GM12878 (cell line): Measurements from ENCODE around the gene ZNRF3. TPM values are rescaled to one million over a fixed set of nuclear protein-coding genes. Genes with fewer than 3 reads are reported as not detected.

Source experiments
- ATAC-seq: fragments of 200-7000 bp; cut with Tn5 transposase; 3 replicates; pipeline ENCODE4 v1.9.1; 2020; ENCODE audit warnings: mild to moderate bottlenecking, moderate library complexity
- BruUV-seq: library from RNA; stranded (reverse); fragments of 400-500 nt; replicated peaks from 2 replicates; lab custom pipeline; 2021; lab: Mats Ljungman, UMichigan
- CTCF ChIA-PET: fragments of 300-600 bp; sonication (Branson Sonifier 250); formaldehyde crosslinking; extraction: SDS; loops from one replicate; lab custom pipeline; 2021; ENCODE audit warnings: inconsistent platforms; lab: Yijun Ruan, JAX
- POLR2A ChIA-PET: fragments of 350-600 bp; formaldehyde crosslinking; extraction: SDS; loops from one replicate; lab custom pipeline; 2021; ENCODE audit warnings: inconsistent platforms; lab: Charles Lee
- RAD21 ChIA-PET: fragments of 300-600 bp; sonication (Branson Sonifier 250); formaldehyde crosslinking; loops from one replicate; lab custom pipeline; 2023; ENCODE audit warnings: antibody characterized with exemption; ENCODE audit not compliant: unreplicated experiment; lab: Charles Lee
- SMC1A ChIA-PET: fragments of 300-600 bp; sonication (Branson Sonifier 250); formaldehyde crosslinking; loops from one replicate; lab custom pipeline; 2023; ENCODE audit not compliant: unreplicated experiment, uncharacterized antibody; lab: Charles Lee
- DNase-seq: peaks from one replicate; pipeline ENCODE4 v3.0.0-alpha.2; 2011; ENCODE audit warnings: low read depth, low spot score
- FAIRE-seq: peaks from 3 replicates; lab custom pipeline; 2011; peaks lifted over from hg19 to GRCh38; lab: Jason Lieb, UNC
- H2AFZ ChIP-seq: 2 replicates; pipeline ENCODE4 v1.6.0; 2011; ENCODE audit warnings: low read depth, low read length, control low read depth; ENCODE audit not compliant: control insufficient read depth
- H3K27ac ChIP-seq: 2 replicates; pipeline ENCODE4 v1.5.1; 2011; ENCODE audit warnings: control low read depth; ENCODE audit not compliant: control insufficient read depth, insufficient read depth
- H3K27me3 ChIP-seq, 2 experiments: replicated peaks in 1 of 2; 2 replicates each; pipeline versions ENCODE4 v1.6.0 to v1.6.1; 2011; ENCODE audit warnings: low read length in 1 of 2; ENCODE audit not compliant: control insufficient read depth in 2 of 2, insufficient read depth in 2 of 2
- H3K36me3 ChIP-seq, 2 experiments: 2 replicates each; pipeline ENCODE4 v1.5.1; 2011; ENCODE audit warnings: low read length in 1 of 2; ENCODE audit not compliant: control insufficient read depth in 2 of 2, insufficient read depth in 2 of 2
- H3K4me1 ChIP-seq: 2 replicates; pipeline ENCODE4 v1.6.1; 2011; ENCODE audit warnings: mild to moderate bottlenecking, low read length, moderate library complexity, mixed read lengths; ENCODE audit not compliant: control insufficient read depth, insufficient read depth
- H3K4me2 ChIP-seq: 2 replicates; pipeline ENCODE4 v1.6.0; 2011; ENCODE audit warnings: control low read depth; ENCODE audit not compliant: control insufficient read depth, insufficient read depth
- H3K4me3 ChIP-seq: fragments of 200-600 bp; sonication (generic); 2 replicates; pipeline ENCODE4 v1.5.1; 2016
- H3K79me2 ChIP-seq: 2 replicates; pipeline ENCODE4 v1.6.0; 2011; ENCODE audit warnings: low read length; ENCODE audit not compliant: control insufficient read depth, insufficient read depth
- H3K9ac ChIP-seq: 2 replicates; pipeline ENCODE4 v1.8.0; 2011; ENCODE audit warnings: low read length, control low read depth, mixed read lengths; ENCODE audit not compliant: control insufficient read depth, insufficient read depth
- H3K9me3 ChIP-seq: replicated peaks from 3 replicates; pipeline ENCODE4 v1.5.1; 2011; ENCODE audit warnings: mild to moderate bottlenecking, low read length; ENCODE audit not compliant: control insufficient read depth, insufficient read depth
- H4K20me1 ChIP-seq: 2 replicates; pipeline ENCODE4 v1.6.0; 2011; ENCODE audit not compliant: control insufficient read depth, insufficient read depth
- ATF7 ChIP-seq: fragments of 450-650 bp; IDR thresholded peaks from 2 replicates; pipeline ENCODE4 v1.6.1; 2016; ENCODE audit warnings: low read depth, mild to moderate bottlenecking
- CBX5 ChIP-seq: sonication (generic); IDR thresholded peaks from 2 replicates; pipeline ENCODE4 v1.6.1; 2016; ENCODE audit warnings: low read depth, moderate library complexity, mild to moderate bottlenecking, inconsistent platforms
- CREM ChIP-seq: IDR thresholded peaks from 2 replicates; pipeline ENCODE4 v1.6.1; 2014; ENCODE audit warnings: antibody characterized with exemption, low read depth
- E4F1 ChIP-seq: fragments of 450-650 bp; IDR thresholded peaks from 2 replicates; pipeline ENCODE4 v1.6.1; 2018; ENCODE audit warnings: borderline replicate concordance, mild to moderate bottlenecking; ENCODE audit not compliant: partially characterized antibody
- ELK1 ChIP-seq: IDR thresholded peaks from 2 replicates; pipeline ENCODE4 v1.6.1; 2012; ENCODE audit warnings: low read depth, low read length, improper control_type of control experiment
- IKZF2 ChIP-seq, 2 experiments: fragments of 450-650 bp; IDR thresholded peaks; 2 replicates each; pipeline ENCODE4 v1.6.1; 2017; ENCODE audit warnings: mild to moderate bottlenecking in 2 of 2, moderate library complexity in 2 of 2
- IRF4 ChIP-seq: IDR thresholded peaks from 2 replicates; pipeline ENCODE4 v1.6.1; 2011; ENCODE audit warnings: low read depth, low read length
- MTA3 ChIP-seq: IDR thresholded peaks from 2 replicates; pipeline ENCODE4 v1.6.1; 2012; ENCODE audit warnings: low read length, inconsistent platforms, borderline replicate concordance
- NR2F1 ChIP-seq: fragments of 450-650 bp; conservative IDR thresholded peaks from 2 replicates; pipeline ENCODE4 v1.6.1; 2017; ENCODE audit warnings: mild to moderate bottlenecking
- PAX5 ChIP-seq: IDR thresholded peaks from 2 replicates; pipeline ENCODE4 v1.6.1; 2011; ENCODE audit warnings: low read depth, low read length, borderline replicate concordance
- RELA ChIP-seq: fragments of 450-650 bp; IDR thresholded peaks from 2 replicates; pipeline ENCODE4 v1.8.0; 2014; ENCODE audit warnings: borderline replicate concordance; ENCODE audit not compliant: partially characterized antibody
- SUPT20H ChIP-seq: IDR thresholded peaks from 2 replicates; pipeline ENCODE4 v1.6.1; 2011; ENCODE audit warnings: low read depth, mild to moderate bottlenecking, low read length, moderate library complexity, borderline replicate concordance; ENCODE audit not compliant: control insufficient read depth
- ZNF592 ChIP-seq: fragments of 450-650 bp; IDR thresholded peaks from 2 replicates; pipeline ENCODE4 v1.6.1; 2017; ENCODE audit warnings: mild to moderate bottlenecking, moderate library complexity
- WGBS: methylation state at CpG from one replicate; pipeline ENCODE4 v1.1.6; 2016; ENCODE audit warnings: low lambda C conversion rate; ENCODE audit not compliant: insufficient replicate concordance, insufficient coverage; ENCODE audit errors: missing lambda C conversion rate; 5-methylcytosine and 5-hydroxymethylcytosine counted together
- in situ Hi-C: fragments of 300-500 bp; cut with MboI; formaldehyde crosslinking; loops from 9 replicates; pipeline ENCODE4 v1.14.3; 2018; ENCODE audit warnings: mixed read lengths
- intact Hi-C: fragments of 100-400 bp; cut with micrococcal nuclease; formaldehyde crosslinking; loops from one replicate; pipeline ENCODE4 v1.14.2; 2022; ENCODE audit not compliant: unreplicated experiment
- polyA plus RNA-seq, 11 experiments: library from polyadenylated mRNA; depleted of rRNA in 4 of 11; unstranded in 6 of 11; stranded (reverse) in 5 of 11; fragments of >200 nt; fragmentation: Nextera tagmentation in 4 of 11; fragmentation: Illumina TruSeq in 1 of 11; extraction: Ambion mirVana in 4 of 11; extraction: Trizol in 1 of 11; gene quantifications; 1 replicate in 1 of 11; 2 replicates in 10 of 11; pipeline versions ENCODE4 v1.2.1 to v1.2.3, GENCODE V29; 2011 to 2016; ENCODE audit warnings: inconsistent platforms in 2 of 11, missing spikeins in 2 of 11, low read depth in 1 of 11
- total RNA-seq, 4 experiments: library from RNA; depleted of rRNA in 3 of 4; stranded (reverse); fragments of >200 nt in 3 of 4; fragmentation: Illumina TruSeq in 1 of 4; extraction: Trizol in 1 of 4; gene quantifications; 2 replicates each; pipeline versions ENCODE4 v1.2.1 to v1.2.3, GENCODE V29; 2013 to 2021

ZNRF3 gene
- total and polyA plus RNA-seq, 10 of the 15 experiments (the other 5 are each of a cell fraction or from before 2014, with no cell fraction given): 0.05 to 2.4 (median 0.46) TPM

- TF ChIP-seq ZNF592: no peak
- TF ChIP-seq PAX5: no peak
- no peak for TF ChIP-seq CBX5
- TF ChIP-seq, all 136 proteins: peak for 0
Measured at GRCh38 chr22:29081517-29082236, 198.3 kb downstream of the ZNRF3 start (continued).

- ChIA-PET POLR2A (interaction anchor here (0.5 to 1.2 kb wide), 5 partner anchors 8 to 87 kb away, joined by 3 to 4 read pairs (median 4); partner anchors contain the start of gene KREMEN1), RAD21 (interaction anchor here (0.8 to 1.8 kb wide), 6 partner anchors 10 to 163 kb away, joined by 3 to 16 read pairs (median 4); partner anchors contain the start of gene KREMEN1), SMC1A (interaction anchor here (0.7 to 2.1 kb wide), 10 partner anchors 8 to 226 kb away, joined by 3 to 13 read pairs (median 4); partner anchors contain the start of gene KREMEN1), CTCF (interaction anchor here (1.1 to 1.4 kb wide), 4 partner anchors 10 to 121 kb away, joined by 3 to 14 read pairs (median 4); partner anchors contain the start of gene KREMEN1)
- no TSS peak for BruUV-seq
- H3K4me2 ChIP-seq: no peak overlapping the region
- H3K9ac ChIP-seq: no peak overlapping the region
- 0 out of 2 replicates have a peak, but pooled peaks cover 3% of the 10 kb centered on the region for H3K4me1 ChIP-seq
- no peak overlapping the region for H2AFZ ChIP-seq
- no peak for FAIRE-seq
- no peaks in the 10 kb centered on the region for H3K36me3 ChIP-seq
- ATAC-seq: no peak
- intact Hi-C loops: no loop called here
- WGBS: 52% methylated on average over 7 of the region's 7 CpGs
- no peak for DNase-seq
- no peaks in the 10 kb centered on the region for H3K9me3 ChIP-seq
- in situ Hi-C loops: no loop called here
- H3K27ac ChIP-seq: no peak overlapping the region
- H4K20me1 ChIP-seq: no peaks in the 10 kb centered on the region
- no peaks in the 10 kb centered on the region for H3K27me3 ChIP-seq
- H3K79me2 ChIP-seq: no peaks in the 10 kb centered on the region
- no peak overlapping the region for H3K4me3 ChIP-seq
- TF ChIP-seq ELK1 (no peak), E4F1 (no peak), SUPT20H (no peak), RELA (no peak), CREM (no peak), IKZF2 (IDR thresholded peaks at IDR 0.05) (no peak), NR2F1 (no peak), MTA3 (no peak), IRF4 (no peak), ATF7 (no peak)
Measured at GRCh38 chr22:29082826-29083545, 199.6 kb downstream of the ZNRF3 start.
